ENCODE data around the gene INAFM2. TPM values are rescaled to one million over a fixed set of nuclear protein-coding genes. Genes with fewer than 3 reads are reported as not detected.

Gene INAFM2
- total RNA-seq, 1 donor from 2014 or later, result 18.2 TPM

DNA sequence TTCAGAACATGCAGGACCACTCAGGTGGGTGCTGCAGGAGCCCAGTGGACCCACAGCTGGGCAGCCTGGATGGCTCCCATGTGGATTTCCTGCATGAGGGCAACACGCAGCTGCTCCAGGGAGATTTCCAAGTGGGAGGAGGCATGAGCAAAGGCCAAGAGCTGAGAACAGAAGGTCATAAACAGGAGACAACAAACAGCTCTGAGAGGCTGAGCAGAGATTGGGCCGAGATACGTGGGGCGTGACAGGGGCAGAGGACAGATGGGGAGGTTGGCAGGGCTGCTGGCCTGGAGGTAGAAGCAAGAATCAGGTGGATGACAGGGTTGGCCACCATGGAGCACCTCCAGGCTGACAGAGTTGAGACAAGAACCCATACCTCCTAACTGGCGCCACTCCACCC is 30.2 kb downstream of the INAFM2 start:
- peaks cover 4% of the 10 kb centered on the region for H4K20me1 ChIP-seq (ENCODE audit: low read depth)
- H3K4me2 ChIP-seq, result no peak overlapping the region
- peaks cover 18% of the 10 kb centered on the region for H3K27me3 Mint-ChIP-seq (ENCODE audit: insufficient read depth, low read depth)
- no peaks in the 10 kb centered on the region for H3K36me3 Mint-ChIP-seq
- H3K4me1 ChIP-seq, result peaks cover 14% of the 10 kb centered on the region
- no peaks in the 10 kb centered on the region for H3K9me3 ChIP-seq (ENCODE audit: low read depth)
- no peaks in the 10 kb centered on the region for H3K9me3 Mint-ChIP-seq
- H3K36me3 ChIP-seq, result no peaks in the 10 kb centered on the region
- peaks cover 22% of the 10 kb centered on the region for H3K27me3 ChIP-seq
- peaks cover 21% of the 10 kb centered on the region for H3K4me1 Mint-ChIP-seq
- H3K27ac Mint-ChIP-seq, result no peak overlapping the region
- H3K9ac ChIP-seq, result no peak overlapping the region
- H3K27ac ChIP-seq, result no peak overlapping the region
- H3K79me2 ChIP-seq (ENCODE audit: low read depth), result no peaks in the 10 kb centered on the region
- peak overlapping the region; percentile 43 for H3K4me3 Mint-ChIP-seq
- H3F3A ChIP-seq (ENCODE audit: low read depth), result peaks cover 21% of the 10 kb centered on the region
- TF ChIP-seq, protein P1, sequence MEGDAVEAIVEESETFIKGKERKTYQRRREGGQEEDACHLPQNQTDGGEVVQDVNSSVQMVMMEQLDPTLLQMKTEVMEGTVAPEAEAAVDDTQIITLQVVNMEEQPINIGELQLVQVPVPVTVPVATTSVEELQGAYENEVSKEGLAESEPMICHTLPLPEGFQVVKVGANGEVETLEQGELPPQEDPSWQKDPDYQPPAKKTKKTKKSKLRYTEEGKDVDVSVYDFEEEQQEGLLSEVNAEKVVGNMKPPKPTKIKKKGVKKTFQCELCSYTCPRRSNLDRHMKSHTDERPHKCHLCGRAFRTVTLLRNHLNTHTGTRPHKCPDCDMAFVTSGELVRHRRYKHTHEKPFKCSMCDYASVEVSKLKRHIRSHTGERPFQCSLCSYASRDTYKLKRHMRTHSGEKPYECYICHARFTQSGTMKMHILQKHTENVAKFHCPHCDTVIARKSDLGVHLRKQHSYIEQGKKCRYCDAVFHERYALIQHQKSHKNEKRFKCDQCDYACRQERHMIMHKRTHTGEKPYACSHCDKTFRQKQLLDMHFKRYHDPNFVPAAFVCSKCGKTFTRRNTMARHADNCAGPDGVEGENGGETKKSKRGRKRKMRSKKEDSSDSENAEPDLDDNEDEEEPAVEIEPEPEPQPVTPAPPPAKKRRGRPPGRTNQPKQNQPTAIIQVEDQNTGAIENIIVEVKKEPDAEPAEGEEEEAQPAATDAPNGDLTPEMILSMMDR (IDR thresholded peaks at IDR 0.05), result no peak
- TF ChIP-seq EZH2 (IDR thresholded peaks at IDR 0.05) (no peak), EZH2phosphoT487 (IDR thresholded peaks at IDR 0.05) (no peak)
- H3K4me3 ChIP-seq, result no peak overlapping the region
- no peak overlapping the region for H2AFZ ChIP-seq (replicated peaks)
- no peak for DNase-seq (ENCODE audit: low spot score)

DNA sequence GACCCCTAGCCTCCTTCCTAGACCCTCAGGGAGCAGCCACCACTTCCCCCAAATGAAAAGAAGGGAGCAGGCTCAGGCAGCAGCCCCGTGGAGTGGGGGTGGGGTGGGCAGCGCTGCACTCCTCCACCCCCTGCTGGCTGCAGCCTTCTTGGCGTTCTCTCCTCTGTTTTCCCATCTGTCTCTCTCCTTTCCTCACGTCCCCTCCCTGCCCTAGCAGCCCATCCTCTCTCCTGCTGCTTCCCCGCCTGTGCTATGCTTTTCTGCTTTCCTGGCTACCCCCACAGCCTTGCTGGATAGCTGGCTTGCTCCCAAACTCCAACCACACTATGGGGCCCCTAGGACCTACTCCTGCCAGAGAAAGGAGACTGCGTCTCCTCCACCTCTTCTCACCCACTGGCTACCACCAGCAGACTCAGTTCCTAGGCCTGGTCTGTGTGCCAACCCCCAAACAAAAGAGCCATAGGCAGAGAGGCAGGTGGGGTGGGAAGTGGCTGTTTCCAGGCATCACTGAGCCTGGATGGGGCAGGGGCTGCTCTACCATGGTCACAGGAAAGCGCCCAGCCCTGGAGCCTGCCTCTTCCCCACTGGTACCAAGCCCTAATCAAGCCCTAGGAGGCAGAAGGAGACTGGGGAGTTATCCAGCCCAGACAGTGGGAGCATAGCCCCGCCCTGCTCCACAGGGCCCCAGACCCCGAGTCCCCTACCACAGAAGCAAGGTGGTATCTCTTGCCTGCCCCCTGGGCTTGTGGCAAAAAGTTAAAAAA is 31.1 kb downstream of the INAFM2 start:
- Histone ChIP-seq H3K27ac (no peak overlapping the region), H3K9ac (no peak overlapping the region), H3K79me2 (ENCODE audit: low read depth) (no peaks in the 10 kb centered on the region), H3K36me3 (no peaks in the 10 kb centered on the region), H3K27me3 (peaks cover 31% of the 10 kb centered on the region), H3K9me3 (ENCODE audit: low read depth) (no peaks in the 10 kb centered on the region), H2AFZ (replicated peaks) (peak overlapping the region; percentile 19), H3K4me3 (no peak overlapping the region), H3K4me2 (peak overlapping the region; percentile 27), H3K4me1 (peaks cover 18% of the 10 kb centered on the region), H3F3A (ENCODE audit: low read depth) (peaks cover 28% of the 10 kb centered on the region), H4K20me1 (ENCODE audit: low read depth) (peaks cover 8% of the 10 kb centered on the region)
- Mint-ChIP-seq H3K27me3 (ENCODE audit: insufficient read depth, low read depth) (peaks cover 22% of the 10 kb centered on the region), H3K4me3 (no peak overlapping the region), H3K36me3 (no peaks in the 10 kb centered on the region), H3K4me1 (peaks cover 25% of the 10 kb centered on the region), H3K27ac (no peak overlapping the region), H3K9me3 (no peaks in the 10 kb centered on the region)
- TF ChIP-seq, protein P1 (IDR thresholded peaks at IDR 0.05), result peak; percentile 21
- TF ChIP-seq EZH2phosphoT487 (IDR thresholded peaks at IDR 0.05) (no peak), EZH2 (IDR thresholded peaks at IDR 0.05) (no peak)
- peak; percentile 65 for DNase-seq (ENCODE audit: low spot score)

DNA sequence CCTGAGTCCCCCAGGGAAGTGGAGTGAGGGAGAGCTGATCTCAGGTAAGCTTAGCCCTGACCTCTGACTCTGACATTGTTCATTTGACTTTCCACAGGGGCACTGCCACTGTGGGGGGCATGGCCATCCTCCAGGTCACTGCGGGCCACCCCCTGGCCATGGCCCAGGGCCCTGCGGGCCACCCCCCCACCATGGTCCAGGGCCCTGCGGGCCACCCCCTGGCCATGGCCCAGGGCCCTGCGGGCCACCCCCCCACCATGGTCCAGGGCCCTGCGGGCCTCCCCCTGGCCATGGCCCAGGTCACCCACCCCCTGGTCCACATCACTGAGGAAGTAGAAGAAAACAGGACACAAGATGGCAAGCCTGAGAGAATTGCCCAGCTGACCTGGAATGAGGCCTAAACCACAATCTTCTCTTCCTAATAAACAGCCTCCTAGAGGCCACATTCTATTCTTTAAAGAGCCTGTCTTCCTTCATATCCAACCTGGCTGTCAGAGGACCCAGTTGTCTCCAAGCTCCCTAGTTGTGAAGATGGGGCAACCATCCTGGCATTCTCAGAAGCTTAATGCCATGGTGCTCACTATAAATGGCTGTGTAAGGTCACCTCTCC is 32.6 kb downstream of the INAFM2 start:
- peaks cover 45% of the 10 kb centered on the region for H3K27me3 ChIP-seq
- H3F3A ChIP-seq (ENCODE audit: low read depth), result peaks cover 28% of the 10 kb centered on the region
- no peak overlapping the region for H3K27ac ChIP-seq
- peaks cover 18% of the 10 kb centered on the region for H3K4me1 ChIP-seq
- Mint-ChIP-seq H3K36me3 (no peaks in the 10 kb centered on the region), H3K4me3 (peak overlapping the region; percentile 51), H3K27me3 (ENCODE audit: insufficient read depth, low read depth) (peaks cover 23% of the 10 kb centered on the region), H3K9me3 (no peaks in the 10 kb centered on the region), H3K27ac (no peak overlapping the region), H3K4me1 (peaks cover 25% of the 10 kb centered on the region)
- no peaks in the 10 kb centered on the region for H3K36me3 ChIP-seq
- DNase-seq (ENCODE audit: low spot score), result no peak
- H3K4me2 ChIP-seq, result no peak overlapping the region
- no peak overlapping the region for H2AFZ ChIP-seq (replicated peaks)
- H3K9ac ChIP-seq, result no peak overlapping the region
- no peak overlapping the region for H3K4me3 ChIP-seq
- TF ChIP-seq EZH2 (IDR thresholded peaks at IDR 0.05), result no peak
- TF ChIP-seq EZH2phosphoT487 (IDR thresholded peaks at IDR 0.05), result no peak
- TF ChIP-seq, protein P1 (IDR thresholded peaks at IDR 0.05), result no peak
- H4K20me1 ChIP-seq (ENCODE audit: low read depth), result peaks cover 11% of the 10 kb centered on the region
- no peaks in the 10 kb centered on the region for H3K79me2 ChIP-seq (ENCODE audit: low read depth)
- no peaks in the 10 kb centered on the region for H3K9me3 ChIP-seq (ENCODE audit: low read depth)
